NCI-H446 (cell line): Measurements from ENCODE around the gene BLM.
A peak's percentile ranks its signal among the peaks of the same experiment; 100 is the strongest.

Source experiments
- DNase-seq, 2 experiments: peaks; one replicate each; lab custom pipeline; 2025; lab: John Stamatoyannopoulos, UW

Gene BLM

GRCh38 chr15:90691982-90692773 is 25.0 kb upstream of the BLM start:
- DNase-seq, result no peak

- no peak for DNase-seq
These were observed 22.2 kb upstream of the BLM start for GRCh38 chr15:90694987-90695386.

GRCh38 chr15:90697175-90697574 is 20.0 kb upstream of the BLM start:
- no peak for DNase-seq

GRCh38 chr15:90698629-90699028 is 18.5 kb upstream of the BLM start:
- DNase-seq, result no peak

GRCh38 chr15:90701048-90701447 is 16.1 kb upstream of the BLM start:
- DNase-seq, result no peak

- no peak for DNase-seq
These were observed 15.1 kb upstream of the BLM start for GRCh38 chr15:90701880-90702630.

- no peak for DNase-seq
These were observed 13.7 kb upstream of the BLM start for GRCh38 chr15:90703455-90703854.

- peak; percentile 32 to 40 for DNase-seq
These were observed 11.9 kb upstream of the BLM start for GRCh38 chr15:90705212-90705611.

GRCh38 chr15:90706394-90707327 is 10.5 kb upstream of the BLM start:
- DNase-seq, result peak; percentile 68 to 87

GRCh38 chr15:90707489-90707888 is 9.7 kb upstream of the BLM start:
- no peak for DNase-seq

GRCh38 chr15:90708516-90708915 is 8.6 kb upstream of the BLM start:
- DNase-seq, result no peak

- DNase-seq, result no peak
These were observed 7.9 kb upstream of the BLM start for GRCh38 chr15:90709278-90709677.

- peak in 1 of 2 experiments; percentile 42 for DNase-seq
These were observed 6.6 kb upstream of the BLM start for GRCh38 chr15:90710436-90711027.

GRCh38 chr15:90711418-90711824 is 5.7 kb upstream of the BLM start:
- DNase-seq, result no peak

- no peak for DNase-seq
These were observed 5.3 kb upstream of the BLM start for GRCh38 chr15:90711842-90712241.

- no peak for DNase-seq
These were observed 4.1 kb upstream of the BLM start for GRCh38 chr15:90713081-90713480.

GRCh38 chr15:90716317-90716975 is 700 bp upstream of the BLM start:
- DNase-seq, result no peak

- no peak for DNase-seq
These were observed 1.1 kb downstream of the BLM start for GRCh38 chr15:90718232-90718631.

GRCh38 chr15:90720131-90720530 is 3.0 kb downstream of the BLM start:
- DNase-seq, result no peak

- no peak for DNase-seq
These were observed 12.1 kb downstream of the BLM start for GRCh38 chr15:90729261-90729660.

- DNase-seq, result no peak
These were observed 13.1 kb downstream of the BLM start for GRCh38 chr15:90730290-90730689.
